HG03066 (cell line): ENCODE results near the gene NAMPT.
"Not testable (repeated sequence)": the region's sequence is repeated elsewhere in the genome, so short reads cannot be mapped to it uniquely, and the experiment has no call there.

Experiments used
- ATAC-seq: cut with Tn5 transposase; IDR thresholded peaks from one replicate; pipeline ENCODE4 v1.9.1; 2021; ENCODE audit warnings: low read depth; ENCODE audit not compliant: unreplicated experiment

Gene NAMPT

DNA sequence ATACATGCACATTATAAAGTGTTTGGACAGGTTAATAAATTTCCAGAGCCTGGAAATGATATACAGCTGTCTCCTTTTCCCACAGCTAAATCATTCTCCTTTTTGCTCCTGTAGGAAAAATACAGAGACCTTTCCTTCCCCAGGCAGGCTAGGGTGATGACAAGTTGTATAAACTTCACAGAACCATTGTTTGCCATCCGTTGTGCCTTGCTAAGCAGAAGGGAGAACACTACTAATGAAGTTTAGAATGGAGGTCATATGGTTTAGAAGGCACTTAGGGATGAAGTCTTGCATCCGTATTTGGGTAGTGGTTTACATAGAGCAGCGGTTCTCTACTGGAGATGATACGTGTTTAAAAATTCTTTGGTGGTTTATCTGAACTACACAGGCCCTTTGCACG is 46.0 kb downstream of the NAMPT start:
- no peak for ATAC-seq

DNA sequence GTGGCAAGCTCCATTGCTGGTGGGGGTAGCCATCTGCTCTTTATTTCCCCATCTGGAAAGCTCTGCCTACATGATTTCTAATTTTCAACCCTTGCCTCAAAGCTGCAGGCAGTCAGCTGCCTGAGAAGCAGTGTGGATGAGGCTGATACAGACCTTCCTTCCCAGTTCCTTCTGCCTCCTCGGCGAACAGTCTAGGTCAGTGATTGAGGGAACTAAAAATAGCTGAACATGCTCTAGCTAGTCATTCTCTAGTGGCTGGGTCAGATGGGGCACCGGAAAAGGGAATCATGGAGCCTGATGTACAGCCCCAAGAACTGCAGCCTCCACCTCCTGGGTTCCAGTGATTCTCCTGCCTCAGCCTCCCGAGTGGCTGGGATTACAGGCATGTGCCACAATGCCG is 48.7 kb downstream of the NAMPT start:
- no peak for ATAC-seq

DNA sequence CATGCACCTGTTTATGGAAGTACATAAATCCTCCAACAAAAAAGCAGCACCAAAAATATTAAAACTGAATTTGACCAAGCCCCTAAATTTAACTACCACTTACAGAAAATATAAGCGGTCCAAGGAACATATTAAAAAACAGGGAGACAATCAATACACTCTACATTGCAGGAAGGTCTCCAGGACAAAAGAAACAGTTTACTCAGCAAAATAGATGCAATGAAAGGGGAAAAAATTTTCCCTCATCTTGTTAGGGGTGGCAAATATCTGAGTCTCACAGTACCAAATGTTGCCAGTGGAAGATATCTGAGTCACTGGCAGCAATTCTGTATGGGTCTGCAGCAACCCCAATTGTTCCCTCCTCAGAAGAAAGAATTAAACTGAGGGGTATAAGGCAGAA is 50.4 kb downstream of the NAMPT start:
- ATAC-seq, result no peak

DNA sequence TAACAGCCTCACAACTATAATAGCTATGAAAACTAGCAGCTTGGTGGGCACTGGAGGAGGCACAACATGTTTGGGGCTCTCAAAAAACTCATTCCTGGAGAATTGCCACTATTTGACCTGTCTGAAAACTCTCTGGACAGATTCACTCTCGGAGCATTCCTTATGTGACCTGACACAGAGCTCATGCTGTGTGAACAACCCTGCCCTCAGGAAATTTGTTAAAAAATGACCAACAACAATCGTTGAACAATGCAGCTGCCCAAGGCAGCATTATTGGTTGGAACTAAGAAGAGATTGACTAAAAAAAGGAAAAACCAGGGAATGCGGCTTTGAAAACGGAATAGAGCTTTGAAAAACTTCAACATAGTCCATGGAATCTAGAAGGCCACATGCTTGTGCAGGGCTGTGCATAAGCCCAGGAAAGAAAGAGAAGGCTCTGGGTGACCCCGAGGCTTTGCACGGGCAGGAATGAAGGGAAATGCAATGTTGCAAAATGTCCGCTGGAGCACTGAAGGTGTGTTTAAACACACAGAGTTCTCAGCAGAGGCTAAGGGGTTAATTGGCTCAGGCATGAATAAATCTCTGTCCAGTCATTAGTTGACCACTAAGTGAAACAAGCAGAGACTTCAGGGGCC is 52.8 kb downstream of the NAMPT start:
- ATAC-seq, result no peak

DNA sequence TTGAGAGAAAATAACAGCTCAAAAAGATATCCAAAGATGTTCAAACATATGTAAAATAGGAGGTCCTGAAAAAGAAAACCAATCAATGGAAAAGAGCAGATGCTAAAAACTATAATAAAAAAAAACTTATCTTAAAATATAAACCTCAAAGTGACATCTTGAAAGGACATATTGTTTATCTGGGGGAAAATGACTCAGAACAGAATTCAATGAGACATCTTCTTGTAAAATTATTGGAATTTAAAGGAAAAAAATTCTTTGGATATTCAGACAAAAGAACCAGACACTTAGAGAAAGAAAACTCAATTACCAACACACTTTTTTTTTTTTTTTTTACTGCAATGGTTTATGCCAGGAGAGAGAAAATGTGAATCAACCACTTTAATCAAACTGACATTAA is 58.9 kb downstream of the NAMPT start:
- ATAC-seq, result no peak

DNA sequence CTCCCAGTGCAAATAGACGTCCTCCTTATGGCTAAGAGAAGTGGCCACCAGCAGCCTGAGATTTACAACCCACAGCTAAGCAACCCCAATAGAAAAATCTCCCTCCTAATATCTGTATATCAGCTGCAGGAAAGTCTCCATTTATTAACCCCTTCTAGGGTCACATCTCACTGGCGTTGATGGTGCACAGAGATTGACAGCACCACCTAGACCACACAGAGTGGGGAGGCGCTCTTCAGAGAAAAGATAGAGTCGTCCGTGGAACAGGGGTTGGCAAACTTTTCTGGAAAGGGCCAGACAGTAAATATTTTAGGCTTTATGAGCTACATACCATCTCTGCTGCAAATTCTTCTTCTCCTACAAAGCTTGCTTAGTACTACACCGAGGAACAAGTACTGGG is 60.0 kb downstream of the NAMPT start:
- no peak for ATAC-seq

DNA sequence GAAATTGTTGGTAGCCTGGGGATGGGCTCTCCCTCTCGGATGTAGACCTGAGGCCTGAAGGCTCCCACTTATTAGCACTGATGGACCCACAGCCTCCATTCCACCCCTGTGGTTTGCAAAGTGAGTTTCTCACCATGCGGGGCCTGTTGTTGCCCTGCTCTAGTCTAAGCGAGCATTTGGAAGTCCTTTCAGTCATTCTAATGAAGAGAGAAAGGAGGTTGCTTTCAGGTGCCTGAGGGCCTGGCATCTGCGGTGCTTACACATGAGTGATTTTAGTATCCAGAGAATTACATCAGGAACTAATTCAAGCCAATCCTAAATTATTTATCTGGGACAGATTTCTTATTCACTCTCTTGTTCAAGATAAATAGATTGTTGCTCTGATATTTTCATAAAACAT is 61.6 kb downstream of the NAMPT start:
- ATAC-seq, result no peak

DNA sequence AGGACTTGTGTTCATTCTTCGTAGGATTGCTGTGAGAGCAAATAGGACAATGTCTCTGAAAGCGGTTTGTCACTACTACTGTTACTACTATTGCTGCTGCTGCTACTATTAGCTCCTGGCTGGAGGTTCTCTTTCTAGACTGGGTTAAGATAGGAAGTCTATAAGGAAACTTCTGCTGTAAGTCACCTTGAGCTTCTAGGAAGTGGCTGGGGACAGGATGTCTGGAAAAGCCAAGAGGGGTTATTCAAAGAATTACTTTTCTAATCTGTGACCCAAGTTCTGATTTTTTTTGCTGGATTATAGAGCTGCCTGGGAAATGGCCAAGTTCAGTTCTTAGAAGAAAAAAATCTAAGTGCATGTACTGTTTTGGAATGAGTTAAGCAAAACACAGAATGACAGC is 62.2 kb downstream of the NAMPT start:
- ATAC-seq, result no peak

DNA sequence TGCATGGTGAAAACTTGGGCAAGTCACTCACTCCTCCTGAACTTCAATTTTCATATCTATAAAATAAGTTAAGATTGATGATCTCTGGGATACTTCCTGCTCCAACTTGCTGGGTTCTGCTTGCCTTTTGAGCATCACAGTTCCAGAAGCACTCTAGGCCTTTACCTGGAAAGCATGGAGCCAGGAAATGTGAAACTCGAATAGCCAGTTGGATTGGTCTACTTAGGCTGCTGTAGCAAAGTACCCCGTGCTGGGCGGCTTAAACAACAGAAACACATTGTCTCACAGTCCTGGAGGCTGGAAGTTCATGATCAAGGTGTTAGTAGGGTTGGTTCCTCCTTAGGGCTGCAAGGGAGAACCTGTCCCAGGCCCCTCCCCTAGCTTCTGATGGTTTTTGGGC is 64.5 kb downstream of the NAMPT start:
- no peak for ATAC-seq

DNA sequence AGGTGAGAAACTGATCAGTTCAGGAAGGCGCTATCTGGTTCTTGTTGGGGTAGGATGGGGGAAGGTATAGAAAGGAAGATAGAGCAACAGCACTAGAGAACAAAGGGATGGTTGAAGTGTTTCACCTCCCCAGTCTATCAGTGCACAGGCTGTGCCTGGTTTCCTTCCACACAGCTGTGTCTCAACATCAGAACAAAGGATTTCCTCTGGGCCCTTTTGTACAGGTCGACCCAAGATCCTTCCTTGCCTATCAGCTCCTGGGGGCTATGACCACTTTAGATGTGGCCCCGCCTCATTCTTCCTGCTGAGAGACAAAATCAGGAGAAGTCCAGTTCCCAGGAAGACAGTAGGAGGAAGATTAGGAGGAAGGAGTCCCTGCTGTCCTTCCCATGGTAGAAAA is 65.6 kb downstream of the NAMPT start:
- ATAC-seq, result no peak

DNA sequence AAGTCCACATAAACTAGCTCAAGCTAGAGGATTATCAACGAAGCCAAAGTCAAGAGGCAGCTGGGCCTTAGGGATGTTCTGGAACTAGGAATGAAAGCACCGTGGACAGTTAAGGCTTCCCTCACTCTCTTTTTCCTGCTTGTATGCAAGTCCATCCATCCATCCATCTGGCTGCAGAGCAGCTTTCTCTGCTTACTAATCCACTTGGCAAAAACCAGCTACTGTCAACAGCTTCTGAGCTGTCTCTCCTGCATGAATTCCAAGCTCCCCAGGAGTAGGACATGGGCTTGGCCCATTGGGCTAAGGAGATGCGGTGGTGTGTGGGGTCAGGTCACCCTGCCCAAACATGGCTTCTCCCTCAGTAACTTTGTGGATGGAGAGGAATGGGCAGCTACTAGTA is 66.2 kb downstream of the NAMPT start:
- no peak for ATAC-seq

DNA sequence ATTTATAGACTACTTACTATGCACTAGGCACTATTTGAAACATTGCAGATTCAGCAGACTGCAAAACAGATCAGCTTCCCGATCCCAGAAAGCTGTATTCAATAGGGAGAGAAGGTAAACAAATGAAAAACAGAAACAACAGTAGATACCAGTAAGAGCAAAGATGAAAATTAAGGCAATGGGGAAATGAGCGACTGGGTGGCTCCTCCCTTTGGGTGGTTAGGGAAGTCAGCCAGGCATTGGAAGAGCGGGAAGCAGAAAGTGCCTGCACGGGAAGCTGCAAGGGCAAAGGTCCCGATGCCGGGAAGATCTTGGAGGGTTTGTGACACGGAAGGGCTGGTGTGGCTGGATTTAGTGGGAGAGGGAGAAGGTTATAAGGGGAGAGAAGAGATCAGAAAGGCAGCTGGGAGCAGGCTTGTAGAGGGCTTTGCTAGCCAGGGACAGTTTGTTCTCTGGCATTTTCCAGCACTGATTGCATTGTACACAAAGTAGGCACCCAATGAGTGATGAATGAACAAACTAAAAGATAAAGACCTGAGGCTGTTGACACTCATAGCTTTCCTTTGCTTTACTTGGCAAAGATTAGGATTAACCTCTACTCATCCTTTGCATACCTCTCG is 67.8 kb downstream of the NAMPT start:
- no peak for ATAC-seq

DNA sequence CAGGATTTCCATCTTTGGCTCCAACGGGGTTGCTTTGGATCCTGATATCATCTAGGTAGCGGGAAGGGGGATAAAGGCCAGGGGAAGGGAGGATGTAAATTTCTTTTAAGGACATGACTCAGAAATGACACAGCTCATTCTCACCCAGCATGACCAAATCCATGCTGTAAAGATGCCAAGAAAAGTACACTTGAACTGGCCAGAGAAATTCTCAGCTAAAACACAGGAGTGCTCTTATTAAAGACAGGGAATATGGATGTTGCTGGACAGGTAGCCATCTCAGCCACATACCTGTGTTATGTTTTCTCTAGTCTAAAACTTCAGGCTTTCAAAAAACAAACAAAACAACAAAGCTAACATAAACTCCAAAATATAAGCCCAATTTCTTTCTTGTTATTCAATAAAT is 68.3 kb downstream of the NAMPT start:
- ATAC-seq, result no peak

DNA sequence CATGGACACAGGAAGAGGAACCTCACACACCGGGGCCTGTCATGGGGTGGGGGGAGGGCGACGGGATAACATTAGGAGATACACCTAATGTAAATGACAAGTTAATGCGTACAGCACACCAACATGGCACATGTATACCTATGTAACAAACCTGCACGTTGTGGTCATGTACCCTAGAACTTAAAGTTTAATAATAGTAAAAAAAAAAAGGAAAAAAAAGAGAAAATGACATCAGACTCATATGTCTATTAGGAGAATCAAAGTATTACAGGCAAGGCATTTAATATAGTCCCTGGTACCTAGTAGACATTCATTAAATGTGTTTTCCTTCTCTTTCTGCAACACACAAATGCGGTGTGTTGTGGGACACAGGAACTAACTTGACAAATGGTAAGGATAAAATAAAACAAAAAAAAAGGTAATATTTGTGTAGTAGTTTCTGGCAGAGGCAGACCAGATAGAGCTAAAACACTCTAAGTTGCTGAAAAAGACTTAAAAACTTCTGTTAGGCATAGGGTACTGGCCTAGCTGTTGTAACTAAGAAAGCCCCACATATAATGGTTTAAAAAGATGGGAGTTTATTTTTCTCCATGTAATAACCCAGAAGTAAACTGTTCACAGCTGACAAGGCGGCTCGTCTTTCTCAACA is 68.8 kb downstream of the NAMPT start:
- ATAC-seq, result no peak

DNA sequence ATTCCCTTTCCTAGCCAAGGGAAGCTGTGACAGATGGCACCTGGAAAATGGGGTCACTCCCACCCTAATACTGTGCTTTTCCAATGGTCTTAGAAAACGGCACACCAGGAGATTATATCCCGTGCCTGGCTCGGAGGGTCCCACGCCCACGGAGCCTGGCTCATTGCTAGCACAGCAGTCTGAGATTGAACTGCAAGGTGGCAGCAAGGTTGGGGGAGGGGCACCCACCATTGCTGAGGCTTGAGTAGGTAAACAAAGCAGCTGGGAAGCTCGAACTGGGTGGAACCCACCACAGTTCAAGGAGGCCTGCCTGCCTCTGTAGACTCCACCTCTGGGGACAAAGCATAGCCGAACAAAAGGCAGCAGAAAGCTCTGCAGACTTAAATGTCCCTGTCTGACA is 75.8 kb downstream of the NAMPT start:
- not testable (repeated sequence) for ATAC-seq

DNA sequence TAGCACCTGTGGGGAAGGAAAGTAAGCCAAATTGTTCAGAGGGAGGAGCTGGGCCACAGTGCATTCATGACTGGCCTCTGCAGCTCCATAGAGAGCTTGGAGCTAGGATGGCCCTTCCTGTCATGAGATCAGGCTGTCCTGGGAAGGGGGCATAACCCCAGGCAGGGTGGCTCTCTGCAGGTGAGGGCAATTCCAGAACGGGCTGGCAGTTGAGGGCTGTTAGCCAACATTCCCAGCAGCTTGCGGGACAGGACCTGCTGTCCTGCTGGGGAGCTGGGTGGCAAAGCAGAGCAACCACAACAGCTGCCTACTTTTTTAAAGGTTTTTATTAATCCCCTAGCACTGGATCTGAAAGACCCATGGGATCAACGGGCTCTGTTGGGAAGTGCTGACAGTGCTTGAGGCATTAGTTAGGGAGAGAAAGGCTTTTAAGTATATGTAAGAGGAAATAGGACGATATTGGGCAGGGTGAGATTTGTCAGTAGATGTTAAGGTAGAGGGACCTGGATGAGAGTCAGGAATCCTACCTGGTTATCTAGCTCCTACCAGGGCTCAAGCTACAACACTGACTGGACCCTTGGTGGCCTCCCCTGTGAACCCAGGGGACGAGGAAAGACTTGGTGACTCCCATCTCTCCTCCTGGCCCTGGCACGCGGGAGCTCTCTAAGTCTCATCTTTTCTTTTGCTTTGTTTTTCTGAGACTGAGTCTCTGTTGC is 77.8 kb downstream of the NAMPT start:
- ATAC-seq, result no peak

DNA sequence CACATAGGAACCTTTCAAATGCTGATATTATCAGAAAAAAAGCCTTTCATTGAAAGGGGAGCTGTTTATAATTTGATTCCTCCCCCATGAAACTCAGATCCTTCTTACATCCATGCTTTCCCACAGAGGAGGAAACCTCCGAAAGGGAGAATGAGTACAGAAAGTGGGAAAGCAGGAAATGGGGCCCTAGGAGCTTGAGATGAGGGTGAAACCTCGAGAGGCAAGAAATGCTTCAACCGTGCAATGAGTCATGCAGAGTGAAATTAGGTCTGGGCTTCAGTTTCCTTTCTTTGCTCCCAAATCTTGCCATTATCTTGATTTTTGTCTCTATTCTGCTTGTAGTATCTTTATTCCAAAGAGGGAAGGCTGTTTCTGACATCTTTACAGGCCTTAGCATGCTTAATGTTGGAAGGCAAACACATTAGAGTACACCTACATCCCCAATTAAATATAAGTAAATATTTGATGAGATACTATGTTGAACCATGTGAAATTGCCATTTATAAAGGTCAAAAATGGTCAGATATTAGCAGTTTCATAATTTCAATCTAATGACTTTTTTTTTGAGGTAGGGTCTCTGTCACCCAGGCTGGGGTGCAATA is 79.1 kb downstream of the NAMPT start:
- ATAC-seq, result peak; percentile 65

DNA sequence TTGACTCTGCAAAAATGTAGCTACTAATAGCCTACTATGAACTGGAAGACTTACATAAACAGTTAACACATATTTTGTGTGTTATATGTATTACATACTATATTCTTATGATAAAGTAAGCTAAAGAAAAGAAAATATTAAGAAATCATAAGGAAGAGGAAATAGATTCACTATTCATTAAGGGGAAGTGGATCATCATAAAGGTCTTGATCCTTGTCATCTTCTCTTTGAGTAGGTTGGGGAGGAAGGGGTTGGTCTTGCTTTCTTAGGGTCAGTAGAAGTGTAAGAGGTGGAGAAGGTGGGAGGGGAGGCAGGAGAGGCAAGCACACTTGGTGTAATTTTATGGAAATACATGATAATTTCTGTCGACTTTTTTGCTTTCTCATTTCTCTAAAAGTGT is 81.3 kb downstream of the NAMPT start:
- ATAC-seq, result no peak

DNA sequence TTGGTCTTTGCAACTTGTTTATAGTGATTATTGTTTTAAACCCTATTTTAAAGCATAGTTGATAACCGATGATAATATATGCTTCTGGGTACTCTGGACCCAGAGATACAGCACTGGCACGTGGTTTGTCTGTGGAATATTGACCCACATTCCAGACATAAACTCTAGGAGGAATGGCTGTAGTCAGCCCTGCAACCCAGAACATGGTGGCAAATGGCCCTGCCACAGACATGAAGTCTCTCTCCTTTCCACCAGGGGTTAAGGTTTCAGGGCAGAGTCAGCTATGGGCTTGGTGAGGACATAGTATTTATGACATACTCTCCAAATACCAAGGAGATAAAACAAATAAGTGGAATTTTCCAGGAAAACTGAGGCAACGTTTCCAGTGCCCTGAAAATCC is 83.6 kb downstream of the NAMPT start:
- no peak for ATAC-seq

DNA sequence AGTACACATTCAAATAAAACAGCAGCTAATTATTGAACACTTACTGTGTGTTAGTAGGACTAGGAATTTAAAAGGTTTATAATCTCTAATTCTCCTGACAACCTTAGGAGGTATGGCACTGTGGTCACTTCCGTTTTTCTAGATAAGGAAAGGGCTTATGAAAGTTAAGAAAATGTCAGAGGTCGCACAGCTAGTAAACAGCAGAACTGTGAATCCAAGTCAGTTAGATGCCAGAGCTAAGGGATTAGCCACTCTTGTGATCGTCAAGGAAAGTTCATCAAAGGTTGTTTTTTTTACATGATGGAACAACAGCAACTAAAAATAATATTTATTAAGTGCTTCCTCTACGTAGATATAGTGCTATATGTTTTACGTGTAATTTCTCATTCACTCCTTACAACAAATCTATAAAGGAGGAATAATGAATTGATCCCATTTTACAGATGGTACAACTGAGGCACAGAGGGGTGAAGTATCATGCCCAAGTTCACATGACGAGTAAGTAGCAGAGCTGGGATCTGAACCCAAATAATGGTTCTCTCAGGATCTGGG is 84.9 kb downstream of the NAMPT start:
- no peak for ATAC-seq

DNA sequence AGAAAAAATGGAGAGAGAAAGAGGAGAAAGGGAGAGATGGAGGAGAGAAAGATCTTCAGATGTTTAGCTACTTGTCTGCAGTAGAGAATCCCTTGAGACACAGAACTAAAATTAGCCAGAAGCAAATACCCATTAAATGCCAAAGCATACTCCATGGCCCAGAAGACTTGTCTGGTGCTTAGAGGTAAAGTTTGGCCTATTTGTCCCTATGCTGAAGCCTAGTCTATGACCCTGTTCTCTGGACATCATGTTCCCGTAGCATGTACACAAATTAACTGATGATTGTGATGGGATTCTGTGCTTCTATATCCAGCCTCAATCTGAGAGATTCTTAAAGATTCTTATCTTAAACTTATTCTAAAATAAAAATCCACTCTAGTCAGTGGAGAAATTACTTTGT is 85.8 kb downstream of the NAMPT start:
- no peak for ATAC-seq
